RWPE1 (cell line): ENCODE measurements around the gene UROD.

Experiments
- CTCF ChIA-PET: fragments of 350-600 bp; sonication (Branson Sonifier 250); formaldehyde crosslinking; extraction: SDS; loops from one replicate; lab custom pipeline; 2021; lab: Yijun Ruan, JAX
- POLR2A ChIA-PET: fragments of 400-600 bp; formaldehyde crosslinking; extraction: SDS; loops from one replicate; lab custom pipeline; 2020; ENCODE audit warnings: antibody characterized with exemption; ENCODE audit not compliant: low non-redundant PET; lab: Yijun Ruan, JAX
- DNase-seq: peaks from one replicate; pipeline ENCODE4 v3.0.0; 2012; ENCODE audit warnings: low spot score
- H3K27ac ChIP-seq: fragments of 450-650 bp; 2 replicates; pipeline ENCODE4 v1.5.1; 2017
- TF ChIP-seq, protein P1 (sequence below): fragments of 450-650 bp; conservative IDR thresholded peaks from 2 replicates; pipeline ENCODE4 v1.5.1; 2017; ENCODE audit warnings: low read depth, mild to moderate bottlenecking

The UROD gene

GRCh38 chr1:45037456-45037855, 25.4 kb downstream of the UROD start:
- H3K27ac ChIP-seq: no peak overlapping the region
- ChIA-PET POLR2A (no interaction called here), CTCF (no interaction called here)
- TF ChIP-seq, protein P1, sequence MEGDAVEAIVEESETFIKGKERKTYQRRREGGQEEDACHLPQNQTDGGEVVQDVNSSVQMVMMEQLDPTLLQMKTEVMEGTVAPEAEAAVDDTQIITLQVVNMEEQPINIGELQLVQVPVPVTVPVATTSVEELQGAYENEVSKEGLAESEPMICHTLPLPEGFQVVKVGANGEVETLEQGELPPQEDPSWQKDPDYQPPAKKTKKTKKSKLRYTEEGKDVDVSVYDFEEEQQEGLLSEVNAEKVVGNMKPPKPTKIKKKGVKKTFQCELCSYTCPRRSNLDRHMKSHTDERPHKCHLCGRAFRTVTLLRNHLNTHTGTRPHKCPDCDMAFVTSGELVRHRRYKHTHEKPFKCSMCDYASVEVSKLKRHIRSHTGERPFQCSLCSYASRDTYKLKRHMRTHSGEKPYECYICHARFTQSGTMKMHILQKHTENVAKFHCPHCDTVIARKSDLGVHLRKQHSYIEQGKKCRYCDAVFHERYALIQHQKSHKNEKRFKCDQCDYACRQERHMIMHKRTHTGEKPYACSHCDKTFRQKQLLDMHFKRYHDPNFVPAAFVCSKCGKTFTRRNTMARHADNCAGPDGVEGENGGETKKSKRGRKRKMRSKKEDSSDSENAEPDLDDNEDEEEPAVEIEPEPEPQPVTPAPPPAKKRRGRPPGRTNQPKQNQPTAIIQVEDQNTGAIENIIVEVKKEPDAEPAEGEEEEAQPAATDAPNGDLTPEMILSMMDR: no peak
- DNase-seq: no peak

DNA sequence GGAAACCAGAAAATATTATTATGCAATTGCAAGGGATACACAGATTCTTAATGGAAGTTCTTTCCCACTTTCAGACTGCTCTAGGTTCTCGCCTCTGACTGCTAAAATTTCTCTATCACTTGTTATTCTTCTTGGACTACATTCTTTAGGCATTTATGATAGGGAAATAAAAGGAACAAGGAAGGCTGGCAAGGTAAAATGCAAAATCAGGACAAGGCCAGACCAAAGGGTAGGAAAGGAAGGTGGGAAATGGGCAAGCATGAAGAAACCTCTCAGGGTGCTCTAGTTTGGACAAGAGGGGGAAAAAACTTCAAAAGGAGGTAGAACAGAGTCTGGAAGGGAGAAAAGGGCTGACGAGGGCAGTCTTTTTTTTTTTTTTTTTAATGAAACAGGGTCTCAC, 26.2 kb downstream of the UROD start:
- POLR2A ChIA-PET: no interaction called here
- CTCF ChIA-PET: no interaction called here
- H3K27ac ChIP-seq: no peak overlapping the region
- TF ChIP-seq, protein P1: no peak
- DNase-seq: no peak

GRCh38 chr1:45038661-45039364, 26.8 kb downstream of the UROD start:
- no peak for DNase-seq
- H3K27ac ChIP-seq: no peak overlapping the region
- TF ChIP-seq, protein P1: no peak
- ChIA-PET CTCF (no interaction called here), POLR2A (no interaction called here)

GRCh38 chr1:45040297-45040696, 28.2 kb downstream of the UROD start:
- POLR2A ChIA-PET: no interaction called here
- no peak for DNase-seq
- no peak overlapping the region for H3K27ac ChIP-seq
- TF ChIP-seq, protein P1: no peak
- CTCF ChIA-PET: no interaction called here

DNA sequence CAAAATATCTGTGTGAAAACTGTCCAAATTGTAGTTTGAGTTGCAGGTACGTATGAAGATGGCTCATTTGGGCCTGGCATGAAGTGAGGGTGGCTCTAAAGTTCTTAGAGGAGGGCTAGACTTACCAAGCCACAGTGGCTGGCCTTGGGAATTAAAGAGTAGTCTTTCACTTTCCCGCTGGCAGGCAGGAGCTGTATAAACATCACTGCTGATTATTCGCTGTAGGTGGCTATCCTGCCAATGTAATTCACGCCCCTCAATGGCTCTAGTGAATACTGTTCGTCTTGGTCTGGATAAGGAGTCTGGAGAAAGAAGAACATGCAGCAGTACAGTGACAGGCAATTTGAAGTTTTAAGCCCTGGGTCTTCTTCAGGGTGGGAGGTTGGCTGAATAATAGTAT, 31.0 kb downstream of the UROD start:
- TF ChIP-seq, protein P1: no peak
- DNase-seq: no peak
- ChIA-PET CTCF (interaction anchor here (1.0 kb wide), 1 partner anchor 257 kb away, joined by 3 read pairs; no protein-coding TSS in a partner anchor), POLR2A (interaction anchor here (0.6 kb wide), 1 partner anchor 27 kb away, joined by 3 read pairs; no protein-coding TSS in a partner anchor)
- no peak overlapping the region for H3K27ac ChIP-seq

DNA sequence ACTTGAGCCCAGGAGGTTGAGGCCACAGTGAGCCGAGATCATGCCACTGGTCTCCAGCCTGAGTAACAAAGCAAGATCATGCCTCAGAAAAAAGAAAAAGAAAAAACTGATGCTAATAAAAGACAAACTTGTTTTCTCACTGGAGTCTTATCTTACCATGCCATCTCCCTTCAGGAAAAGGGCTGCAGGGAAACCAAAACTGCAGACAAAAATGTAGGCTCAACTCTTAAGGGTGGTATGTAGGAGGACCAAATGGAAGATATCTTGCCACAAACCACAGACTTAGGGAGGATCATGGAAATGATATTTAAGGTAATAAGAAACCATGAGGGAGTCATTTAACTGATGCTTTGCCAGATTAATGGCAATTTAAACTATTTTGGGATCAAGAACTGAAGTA, 32.9 kb downstream of the UROD start:
- DNase-seq: no peak
- ChIA-PET POLR2A (no interaction called here), CTCF (no interaction called here)
- TF ChIP-seq, protein P1: no peak
- H3K27ac ChIP-seq: no peak overlapping the region
